ENCODE data around the gene SLC5A1. TPM values are rescaled to one million over a fixed set of nuclear protein-coding genes. Genes with fewer than 3 reads are reported as not detected.

The SLC5A1 gene
- total and polyA plus RNA-seq, 2 experiments from 2014 or later, result 0.03 TPM; not detected in 1

DNA sequence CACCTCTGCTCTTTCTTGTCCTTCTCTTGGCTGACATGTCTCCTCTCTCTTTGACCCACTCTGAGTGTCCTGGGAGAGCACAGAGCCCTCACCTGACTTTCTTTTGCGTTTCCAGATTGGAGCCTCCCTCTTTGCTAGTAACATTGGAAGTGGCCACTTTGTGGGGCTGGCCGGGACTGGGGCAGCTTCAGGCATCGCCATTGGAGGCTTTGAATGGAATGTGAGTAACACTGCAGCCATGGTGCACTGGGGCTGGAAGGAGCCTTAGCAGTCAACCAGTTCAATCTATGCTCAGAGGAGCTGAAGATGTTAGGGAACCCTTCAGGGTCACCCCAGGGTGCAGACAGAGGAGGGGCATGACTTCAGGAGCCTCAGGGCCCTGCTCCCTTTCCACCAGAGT lies 23.8 kb downstream of the SLC5A1 start (continued):
- TF ChIP-seq, protein P1, sequence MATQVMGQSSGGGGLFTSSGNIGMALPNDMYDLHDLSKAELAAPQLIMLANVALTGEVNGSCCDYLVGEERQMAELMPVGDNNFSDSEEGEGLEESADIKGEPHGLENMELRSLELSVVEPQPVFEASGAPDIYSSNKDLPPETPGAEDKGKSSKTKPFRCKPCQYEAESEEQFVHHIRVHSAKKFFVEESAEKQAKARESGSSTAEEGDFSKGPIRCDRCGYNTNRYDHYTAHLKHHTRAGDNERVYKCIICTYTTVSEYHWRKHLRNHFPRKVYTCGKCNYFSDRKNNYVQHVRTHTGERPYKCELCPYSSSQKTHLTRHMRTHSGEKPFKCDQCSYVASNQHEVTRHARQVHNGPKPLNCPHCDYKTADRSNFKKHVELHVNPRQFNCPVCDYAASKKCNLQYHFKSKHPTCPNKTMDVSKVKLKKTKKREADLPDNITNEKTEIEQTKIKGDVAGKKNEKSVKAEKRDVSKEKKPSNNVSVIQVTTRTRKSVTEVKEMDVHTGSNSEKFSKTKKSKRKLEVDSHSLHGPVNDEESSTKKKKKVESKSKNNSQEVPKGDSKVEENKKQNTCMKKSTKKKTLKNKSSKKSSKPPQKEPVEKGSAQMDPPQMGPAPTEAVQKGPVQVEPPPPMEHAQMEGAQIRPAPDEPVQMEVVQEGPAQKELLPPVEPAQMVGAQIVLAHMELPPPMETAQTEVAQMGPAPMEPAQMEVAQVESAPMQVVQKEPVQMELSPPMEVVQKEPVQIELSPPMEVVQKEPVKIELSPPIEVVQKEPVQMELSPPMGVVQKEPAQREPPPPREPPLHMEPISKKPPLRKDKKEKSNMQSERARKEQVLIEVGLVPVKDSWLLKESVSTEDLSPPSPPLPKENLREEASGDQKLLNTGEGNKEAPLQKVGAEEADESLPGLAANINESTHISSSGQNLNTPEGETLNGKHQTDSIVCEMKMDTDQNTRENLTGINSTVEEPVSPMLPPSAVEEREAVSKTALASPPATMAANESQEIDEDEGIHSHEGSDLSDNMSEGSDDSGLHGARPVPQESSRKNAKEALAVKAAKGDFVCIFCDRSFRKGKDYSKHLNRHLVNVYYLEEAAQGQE (IDR thresholded peaks at IDR 0.05; ENCODE audit: unreplicated experiment), result no peak
- no peak for TF ChIP-seq JUNB (IDR thresholded peaks at IDR 0.05; ENCODE audit: unreplicated experiment)
- no peak for TF ChIP-seq ZNF114 (CRISPR knock-in tag; IDR thresholded peaks at IDR 0.05)
- TF ChIP-seq, protein P2, sequence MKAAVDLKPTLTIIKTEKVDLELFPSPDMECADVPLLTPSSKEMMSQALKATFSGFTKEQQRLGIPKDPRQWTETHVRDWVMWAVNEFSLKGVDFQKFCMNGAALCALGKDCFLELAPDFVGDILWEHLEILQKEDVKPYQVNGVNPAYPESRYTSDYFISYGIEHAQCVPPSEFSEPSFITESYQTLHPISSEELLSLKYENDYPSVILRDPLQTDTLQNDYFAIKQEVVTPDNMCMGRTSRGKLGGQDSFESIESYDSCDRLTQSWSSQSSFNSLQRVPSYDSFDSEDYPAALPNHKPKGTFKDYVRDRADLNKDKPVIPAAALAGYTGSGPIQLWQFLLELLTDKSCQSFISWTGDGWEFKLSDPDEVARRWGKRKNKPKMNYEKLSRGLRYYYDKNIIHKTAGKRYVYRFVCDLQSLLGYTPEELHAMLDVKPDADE (IDR thresholded peaks at IDR 0.05), result no peak
- no peak for TF ChIP-seq STAT1 (IDR thresholded peaks at IDR 0.05; ENCODE audit: unreplicated experiment)
- no peak for TF ChIP-seq EZH2phosphoT487 (IDR thresholded peaks at IDR 0.05; ENCODE audit: unreplicated experiment)
- no peak for TF ChIP-seq CREB1 (CRISPR knock-in tag; IDR thresholded peaks at IDR 0.05; ENCODE audit: low read depth)
- no peak for TF ChIP-seq ZNF331 (CRISPR knock-in tag; IDR thresholded peaks at IDR 0.05; ENCODE audit: low read depth)
- TF ChIP-seq NANOG (IDR thresholded peaks at IDR 0.05; ENCODE audit: borderline replicate concordance), result no peak
- TF ChIP-seq, protein P3, sequence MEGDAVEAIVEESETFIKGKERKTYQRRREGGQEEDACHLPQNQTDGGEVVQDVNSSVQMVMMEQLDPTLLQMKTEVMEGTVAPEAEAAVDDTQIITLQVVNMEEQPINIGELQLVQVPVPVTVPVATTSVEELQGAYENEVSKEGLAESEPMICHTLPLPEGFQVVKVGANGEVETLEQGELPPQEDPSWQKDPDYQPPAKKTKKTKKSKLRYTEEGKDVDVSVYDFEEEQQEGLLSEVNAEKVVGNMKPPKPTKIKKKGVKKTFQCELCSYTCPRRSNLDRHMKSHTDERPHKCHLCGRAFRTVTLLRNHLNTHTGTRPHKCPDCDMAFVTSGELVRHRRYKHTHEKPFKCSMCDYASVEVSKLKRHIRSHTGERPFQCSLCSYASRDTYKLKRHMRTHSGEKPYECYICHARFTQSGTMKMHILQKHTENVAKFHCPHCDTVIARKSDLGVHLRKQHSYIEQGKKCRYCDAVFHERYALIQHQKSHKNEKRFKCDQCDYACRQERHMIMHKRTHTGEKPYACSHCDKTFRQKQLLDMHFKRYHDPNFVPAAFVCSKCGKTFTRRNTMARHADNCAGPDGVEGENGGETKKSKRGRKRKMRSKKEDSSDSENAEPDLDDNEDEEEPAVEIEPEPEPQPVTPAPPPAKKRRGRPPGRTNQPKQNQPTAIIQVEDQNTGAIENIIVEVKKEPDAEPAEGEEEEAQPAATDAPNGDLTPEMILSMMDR (conservative IDR thresholded peaks at IDR 0.05; ENCODE audit: low read depth in 2 of 2), result no peak

DNA sequence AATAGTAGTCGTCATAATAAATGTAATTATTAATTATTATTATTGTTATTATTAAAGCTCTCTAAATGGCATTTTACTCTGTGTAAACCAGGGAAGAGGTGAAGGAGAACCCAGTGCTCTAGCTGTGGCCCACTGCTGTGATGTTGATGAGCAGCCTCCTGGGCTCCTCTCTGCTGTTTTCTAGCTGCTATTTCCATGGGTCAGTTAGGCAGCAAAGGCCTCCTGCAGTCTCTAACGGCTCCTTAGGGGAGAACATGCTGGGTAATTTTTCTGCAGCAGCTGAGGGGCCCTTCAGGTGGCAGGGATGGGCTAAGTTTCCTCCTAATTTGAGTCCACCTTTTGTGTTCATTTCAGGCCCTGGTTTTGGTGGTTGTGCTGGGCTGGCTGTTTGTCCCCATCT lies 24.6 kb downstream of the SLC5A1 start:
- H3K4me2 ChIP-seq, result no peak overlapping the region
- peaks cover 4% of the 10 kb centered on the region for H3K27me3 Mint-ChIP-seq (ENCODE audit: insufficient read depth, low read depth, poor library complexity)
- ATAC-seq, result peak; percentile 81
- TF ChIP-seq EZH2 (IDR thresholded peaks at IDR 0.05; ENCODE audit: low read depth, unreplicated experiment) (no peak), ZNF331 (CRISPR knock-in tag; IDR thresholded peaks at IDR 0.05; ENCODE audit: low read depth) (no peak)
- TF ChIP-seq, protein P3 (conservative IDR thresholded peaks at IDR 0.05; ENCODE audit: low read depth in 2 of 2), result no peak

More for the DNA sequence above, 24.6 kb downstream of the SLC5A1 start:
- Mint-ChIP-seq H3K4me1 (peaks cover 4% of the 10 kb centered on the region), H3K36me3 (ENCODE audit: low read depth) (no peaks in the 10 kb centered on the region), H3K27ac (no peak overlapping the region), H3K9me3 (no peaks in the 10 kb centered on the region), H3K4me3 (no peak overlapping the region)
- H3K4me3 ChIP-seq, result no peak overlapping the region
- H3K4me1 ChIP-seq (ENCODE audit: insufficient read depth), result no peaks in the 10 kb centered on the region
- no peaks in the 10 kb centered on the region for H3K9me2 ChIP-seq (ENCODE audit: insufficient read depth)
- no peak for DNase-seq (ENCODE audit: low spot score)
- H3K27me3 ChIP-seq (ENCODE audit: insufficient read depth), result no peaks in the 10 kb centered on the region
- no peak overlapping the region for H2AFZ ChIP-seq
- no peak overlapping the region for H3K27ac ChIP-seq (ENCODE audit: low read depth)
- H3F3A ChIP-seq (replicated peaks; ENCODE audit: low read depth), result no peaks in the 10 kb centered on the region
- H3K79me2 ChIP-seq (replicated peaks; ENCODE audit: insufficient read depth), result no peaks in the 10 kb centered on the region
- H3K36me3 ChIP-seq (ENCODE audit: insufficient read depth), result no peaks in the 10 kb centered on the region
- no peaks in the 10 kb centered on the region for H4K20me1 ChIP-seq (replicated peaks; ENCODE audit: insufficient read depth)

Measured in GM23338 (cell line).